MM.1S (cell line): ENCODE measurements around the gene PRRT3.

ENCODE experiments used
- DNase-seq: peaks from one replicate; pipeline ENCODE4 v3.0.0-alpha.2; 2015
- H2AFZ ChIP-seq: fragments of 300-600 bp; sonication (generic); 2 replicates; pipeline ENCODE4 v1.6.0; 2016; ENCODE audit warnings: antibody characterized with exemption, low read length
- H3F3A ChIP-seq: fragments of 300-600 bp; sonication (generic); 2 replicates; pipeline ENCODE4 v1.6.1; 2016; ENCODE audit warnings: mild to moderate bottlenecking, antibody characterized with exemption, low read length, moderate library complexity, mixed read lengths; ENCODE audit not compliant: insufficient read depth
- H3K27ac ChIP-seq: fragments of 300-600 bp; sonication (generic); 2 replicates; pipeline ENCODE4 v1.5.1; 2016; ENCODE audit warnings: mild to moderate bottlenecking, low read length
- H3K27me3 ChIP-seq: fragments of 300-600 bp; sonication (generic); replicated peaks from 2 replicates; pipeline ENCODE4 v1.6.0; 2016; ENCODE audit warnings: low read length; ENCODE audit not compliant: insufficient read depth
- H3K36me3 ChIP-seq: fragments of 300-600 bp; sonication (generic); replicated peaks from 2 replicates; pipeline ENCODE4 v1.6.1; 2016; ENCODE audit warnings: mild to moderate bottlenecking, low read length, mixed read lengths; ENCODE audit not compliant: insufficient read depth
- H3K4me1 ChIP-seq: fragments of 300-600 bp; sonication (generic); 2 replicates; pipeline ENCODE4 v1.6.1; 2016; ENCODE audit warnings: low read length, mixed read lengths
- H3K4me2 ChIP-seq: fragments of 300-600 bp; sonication (generic); 2 replicates; pipeline ENCODE4 v1.6.0; 2016; ENCODE audit warnings: low read depth, low read length
- H3K4me3 ChIP-seq: fragments of 300-600 bp; sonication (generic); 2 replicates; pipeline ENCODE4 v1.5.1; 2016; ENCODE audit warnings: low read length, mixed read lengths
- H3K79me2 ChIP-seq: fragments of 300-600 bp; sonication (generic); 2 replicates; pipeline ENCODE4 v1.6.1; 2016; ENCODE audit warnings: mixed run types, low read length, mixed read lengths
- H3K9ac ChIP-seq: fragments of 300-600 bp; sonication (generic); 2 replicates; pipeline ENCODE4 v1.6.1; 2016; ENCODE audit warnings: low read length, mixed read lengths
- H3K9me2 ChIP-seq: fragments of 300-600 bp; sonication (generic); replicated peaks from 2 replicates; pipeline ENCODE4 v1.6.1; 2016; ENCODE audit warnings: mild to moderate bottlenecking, low read length, mixed read lengths; ENCODE audit not compliant: insufficient read depth
- H3K9me3 ChIP-seq: fragments of 300-600 bp; sonication (generic); replicated peaks from 2 replicates; pipeline ENCODE4 v1.6.1; 2016; ENCODE audit warnings: mild to moderate bottlenecking, low read length, mixed read lengths; ENCODE audit not compliant: insufficient read depth
- H4K20me1 ChIP-seq: fragments of 300-600 bp; sonication (generic); 2 replicates; pipeline ENCODE4 v1.6.1; 2016; ENCODE audit warnings: mild to moderate bottlenecking, low read length, moderate library complexity, mixed read lengths; ENCODE audit not compliant: insufficient read depth
- CTCF ChIP-seq: fragments of 300-600 bp; sonication (generic); IDR thresholded peaks from 2 replicates; pipeline ENCODE4 v1.5.1; 2016; ENCODE audit warnings: antibody characterized with exemption, low read length, mixed read lengths
- EZH2 ChIP-seq: fragments of 300-600 bp; sonication (generic); optimal IDR thresholded peaks from 2 replicates; pipeline ENCODE3; 2017; ENCODE audit warnings: low read depth, mild to moderate bottlenecking, antibody characterized with exemption, low read length, mixed read lengths
- EZH2phosphoT487 ChIP-seq: fragments of 300-600 bp; sonication (generic); IDR thresholded peaks from 2 replicates; pipeline ENCODE4 v1.6.1; 2018; ENCODE audit warnings: antibody characterized with exemption, low read length

The PRRT3 gene

GRCh38 chr3:9948586-9948985 lies 3.6 kb downstream of the PRRT3 start:
- no peak overlapping the region for H3K9ac ChIP-seq
- no peak for TF ChIP-seq CTCF
- no peak for TF ChIP-seq EZH2
- no peak for TF ChIP-seq EZH2phosphoT487
- H3K36me3 ChIP-seq = no peaks in the 10 kb centered on the region

GRCh38 chr3:9947025-9947995 lies 4.9 kb downstream of the PRRT3 start:
- Histone ChIP-seq H3K79me2 (no peaks in the 10 kb centered on the region), H3K4me1 (0 out of 2 replicates have a peak, but pooled peaks cover 5% of the 10 kb centered on the region), H3K9me3 (no peaks in the 10 kb centered on the region), H3K9me2 (no peaks in the 10 kb centered on the region), H3K27ac (no peak overlapping the region), H3F3A (no peaks in the 10 kb centered on the region), H3K4me2 (no peak overlapping the region), H3K27me3 (no peaks in the 10 kb centered on the region), H3K4me3 (no peak overlapping the region), H2AFZ (no peak overlapping the region), H3K9ac (no peak overlapping the region), H3K36me3 (no peaks in the 10 kb centered on the region), H4K20me1 (no peaks in the 10 kb centered on the region)
- no peak for DNase-seq
- TF ChIP-seq EZH2 (no peak), CTCF (no peak), EZH2phosphoT487 (no peak)

More at GRCh38 chr3:9948586-9948985, 3.6 kb downstream of the PRRT3 start:
- 0 out of 2 replicates have a peak, but pooled peaks cover 5% of the 10 kb centered on the region for H3K4me1 ChIP-seq
- H3F3A ChIP-seq = no peaks in the 10 kb centered on the region
- H2AFZ ChIP-seq = no peak overlapping the region
- H3K27ac ChIP-seq = no peak overlapping the region
- no peaks in the 10 kb centered on the region for H3K27me3 ChIP-seq
- no peak overlapping the region for H3K4me2 ChIP-seq
- H3K79me2 ChIP-seq = no peaks in the 10 kb centered on the region
- H3K4me3 ChIP-seq = no peak overlapping the region
- H3K9me2 ChIP-seq = no peaks in the 10 kb centered on the region
- no peaks in the 10 kb centered on the region for H4K20me1 ChIP-seq
- no peak for DNase-seq
- no peaks in the 10 kb centered on the region for H3K9me3 ChIP-seq

- Histone ChIP-seq H3K36me3 (no peaks in the 10 kb centered on the region), H3K9me3 (no peaks in the 10 kb centered on the region), H3K27ac (no peak overlapping the region), H3K9me2 (no peaks in the 10 kb centered on the region), H3K4me3 (no peak overlapping the region), H3F3A (no peaks in the 10 kb centered on the region), H4K20me1 (no peaks in the 10 kb centered on the region), H3K9ac (no peak overlapping the region), H3K4me2 (no peak overlapping the region), H3K79me2 (no peaks in the 10 kb centered on the region), H3K4me1 (0 out of 2 replicates have a peak, but pooled peaks cover 1% of the 10 kb centered on the region), H2AFZ (no peak overlapping the region), H3K27me3 (no peaks in the 10 kb centered on the region)
- no peak for DNase-seq
- TF ChIP-seq EZH2 (no peak), EZH2phosphoT487 (no peak), CTCF (no peak)
Observed at GRCh38 chr3:9946112-9947024, 5.8 kb downstream of the PRRT3 start.
